ENCODE data around the gene ZNF474. TPM values are rescaled to one million over a fixed set of nuclear protein-coding genes. Genes with fewer than 3 reads are reported as not detected.

Gene ZNF474
- total RNA-seq, 2 donors from 2014 or later = not detected

DNA sequence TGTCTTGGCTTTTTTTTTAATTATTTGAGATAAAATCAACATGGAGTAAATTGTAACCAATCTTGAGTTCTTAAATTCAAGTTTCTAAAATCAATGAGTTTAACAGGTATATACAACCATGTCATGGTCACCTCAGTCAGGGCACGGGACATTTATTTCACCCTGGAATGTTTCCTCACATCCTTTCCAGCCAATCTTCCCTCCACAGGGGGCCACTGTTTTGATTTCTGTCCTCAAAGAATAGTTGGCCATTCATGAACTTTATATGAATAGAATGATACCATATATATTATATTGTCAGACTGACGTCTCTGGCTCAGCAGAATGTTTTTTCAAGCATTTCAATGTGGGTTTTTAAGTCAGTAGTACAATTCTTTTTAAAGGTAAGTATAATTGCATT, 806 bp downstream of the ZNF474 start:
- 44 to 59% methylated on average over 2 of the region's 2 CpGs for WGBS, 2 donors

DNA sequence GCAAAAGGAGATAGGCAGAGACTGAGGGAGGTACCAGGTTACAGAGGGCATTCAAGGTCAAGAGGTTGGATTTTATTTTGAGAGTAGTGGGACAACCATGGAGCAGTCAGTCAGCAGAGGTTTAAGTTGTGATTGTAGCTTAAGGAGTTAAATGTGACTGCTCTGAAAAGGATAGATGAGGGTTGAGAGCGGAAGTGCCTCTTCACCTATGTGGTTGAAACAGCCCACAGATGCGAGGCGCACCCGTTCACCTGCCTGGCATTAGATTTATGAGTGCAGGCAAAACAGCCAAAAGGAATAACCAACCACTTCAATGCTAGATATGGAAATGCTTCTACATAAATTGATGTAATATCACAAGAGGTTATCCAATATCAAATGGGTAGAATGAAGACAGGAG, 8.4 kb downstream of the ZNF474 start:
- no peaks in the 10 kb centered on the region for H3K4me1 ChIP-seq
- H3K4me3 ChIP-seq = no peak overlapping the region
- intact Hi-C loops (cut with DNase I) = no loop called here
- no peak for ATAC-seq
- no peaks in the 10 kb centered on the region for H3K27me3 ChIP-seq
- no peak for DNase-seq
- H3K36me3 ChIP-seq (replicated peaks in 1 of 2; ENCODE audit: insufficient read depth in 1 of 2, low read depth in 2 of 2) = no peaks in the 10 kb centered on the region
- no peak for TF ChIP-seq POLR2A (IDR thresholded peaks at IDR 0.05)
- TF ChIP-seq, protein P1, sequence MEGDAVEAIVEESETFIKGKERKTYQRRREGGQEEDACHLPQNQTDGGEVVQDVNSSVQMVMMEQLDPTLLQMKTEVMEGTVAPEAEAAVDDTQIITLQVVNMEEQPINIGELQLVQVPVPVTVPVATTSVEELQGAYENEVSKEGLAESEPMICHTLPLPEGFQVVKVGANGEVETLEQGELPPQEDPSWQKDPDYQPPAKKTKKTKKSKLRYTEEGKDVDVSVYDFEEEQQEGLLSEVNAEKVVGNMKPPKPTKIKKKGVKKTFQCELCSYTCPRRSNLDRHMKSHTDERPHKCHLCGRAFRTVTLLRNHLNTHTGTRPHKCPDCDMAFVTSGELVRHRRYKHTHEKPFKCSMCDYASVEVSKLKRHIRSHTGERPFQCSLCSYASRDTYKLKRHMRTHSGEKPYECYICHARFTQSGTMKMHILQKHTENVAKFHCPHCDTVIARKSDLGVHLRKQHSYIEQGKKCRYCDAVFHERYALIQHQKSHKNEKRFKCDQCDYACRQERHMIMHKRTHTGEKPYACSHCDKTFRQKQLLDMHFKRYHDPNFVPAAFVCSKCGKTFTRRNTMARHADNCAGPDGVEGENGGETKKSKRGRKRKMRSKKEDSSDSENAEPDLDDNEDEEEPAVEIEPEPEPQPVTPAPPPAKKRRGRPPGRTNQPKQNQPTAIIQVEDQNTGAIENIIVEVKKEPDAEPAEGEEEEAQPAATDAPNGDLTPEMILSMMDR (IDR thresholded peaks at IDR 0.05) = no peak
- no peaks in the 10 kb centered on the region for H3K9me3 ChIP-seq
- no peak overlapping the region for H3K27ac ChIP-seq
- WGBS, 2 donors = 66 to 85% methylated on average over 4 of the region's 4 CpGs

More for the DNA sequence above, 806 bp downstream of the ZNF474 start:
- Histone ChIP-seq H3K4me1 (no peaks in the 10 kb centered on the region), H3K9me3 (no peaks in the 10 kb centered on the region), H3K27me3 (no peaks in the 10 kb centered on the region), H3K4me3 (no peak overlapping the region), H3K27ac (no peak overlapping the region), H3K36me3 (replicated peaks in 1 of 2; ENCODE audit: insufficient read depth in 1 of 2, low read depth in 2 of 2) (no peaks in the 10 kb centered on the region)
- intact Hi-C loops (cut with DNase I) = no loop called here
- no peak for DNase-seq
- TF ChIP-seq, protein P1 (IDR thresholded peaks at IDR 0.05) = no peak
- no peak for TF ChIP-seq POLR2A (IDR thresholded peaks at IDR 0.05)
- no peak for ATAC-seq

DNA sequence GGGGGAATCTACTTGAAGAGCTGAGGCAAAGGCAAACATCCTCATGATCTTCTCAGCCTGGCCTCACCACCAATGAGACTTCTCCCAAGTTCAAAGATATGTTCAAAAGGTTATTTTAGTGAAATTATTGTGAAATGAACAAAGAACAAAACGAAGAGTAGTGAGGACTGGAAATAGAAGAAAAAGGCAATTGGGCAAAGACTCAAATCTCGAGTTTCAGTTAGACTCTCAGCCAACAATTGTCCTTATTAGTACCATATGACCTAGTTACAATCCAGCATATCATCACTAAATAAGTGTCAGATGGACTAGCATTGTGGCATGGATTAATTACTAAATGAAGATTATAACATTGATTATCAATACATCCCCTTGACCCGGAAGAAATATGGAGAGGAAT, 9.0 kb downstream of the ZNF474 start:
- Histone ChIP-seq H3K27ac (no peak overlapping the region), H3K4me1 (no peaks in the 10 kb centered on the region), H3K36me3 (replicated peaks in 1 of 2; ENCODE audit: insufficient read depth in 1 of 2, low read depth in 2 of 2) (no peaks in the 10 kb centered on the region), H3K27me3 (no peaks in the 10 kb centered on the region), H3K4me3 (no peak overlapping the region), H3K9me3 (no peaks in the 10 kb centered on the region)
- WGBS, 2 donors = 54 to 56% methylated on average over 3 of the region's 3 CpGs
- ATAC-seq (no peak), DNase-seq (no peak)
- intact Hi-C loops (cut with DNase I) = no loop called here
- no peak for TF ChIP-seq POLR2A (IDR thresholded peaks at IDR 0.05)
- TF ChIP-seq, protein P1 (IDR thresholded peaks at IDR 0.05) = no peak

DNA sequence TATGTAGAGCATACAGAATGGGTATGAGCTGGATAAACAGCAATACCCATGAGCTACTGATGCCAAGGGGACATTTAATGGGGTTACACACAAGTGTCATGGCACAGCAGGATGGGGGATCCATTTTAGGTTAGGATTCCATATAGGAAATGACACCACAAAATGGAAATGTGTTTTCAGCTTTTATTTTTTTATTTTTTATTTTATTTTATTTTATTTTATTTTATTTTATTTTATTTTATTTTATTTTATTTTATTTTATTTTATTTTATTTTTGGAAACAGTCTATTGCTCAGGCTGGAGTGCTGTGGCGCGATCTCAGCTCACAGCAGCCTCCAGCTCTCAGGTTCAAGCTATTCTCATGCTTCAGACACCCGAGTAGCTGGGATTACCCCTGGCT, 11.6 kb downstream of the ZNF474 start:
- intact Hi-C loops (cut with DNase I) = no loop called here
- ATAC-seq (no peak), DNase-seq (no peak)
- Histone ChIP-seq H3K27ac (no peak overlapping the region), H3K36me3 (replicated peaks in 1 of 2; ENCODE audit: insufficient read depth in 1 of 2, low read depth in 2 of 2) (no peaks in the 10 kb centered on the region), H3K4me3 (no peak overlapping the region), H3K9me3 (no peaks in the 10 kb centered on the region), H3K27me3 (no peaks in the 10 kb centered on the region), H3K4me1 (no peaks in the 10 kb centered on the region)
- WGBS, 2 donors = 84 to 89% methylated on average over 3 of the region's 3 CpGs
- TF ChIP-seq, protein P1 (IDR thresholded peaks at IDR 0.05) = no peak

DNA sequence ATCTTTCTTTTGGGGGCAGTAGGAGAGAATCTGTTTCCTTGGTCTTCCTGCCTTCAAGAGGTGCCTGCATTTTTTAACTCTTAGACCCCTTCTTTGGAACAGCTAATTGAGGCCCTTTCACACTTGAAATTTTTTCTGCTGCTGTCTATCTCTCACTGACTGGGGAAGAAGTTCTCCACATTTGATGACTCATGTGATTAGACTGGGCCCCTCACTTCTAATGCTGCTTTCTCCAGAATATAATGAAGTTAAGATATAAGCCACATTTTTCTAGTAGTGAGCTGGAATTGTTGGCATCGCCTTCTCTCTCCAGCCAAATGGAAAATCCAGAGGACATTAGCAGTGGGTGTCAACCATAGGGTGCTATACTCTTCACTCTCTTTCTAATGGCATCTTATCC, 12.4 kb downstream of the ZNF474 start:
- TF ChIP-seq, protein P1 (IDR thresholded peaks at IDR 0.05) = no peak
- TF ChIP-seq POLR2A (IDR thresholded peaks at IDR 0.05) = no peak
- no peaks in the 10 kb centered on the region for H3K36me3 ChIP-seq (replicated peaks in 1 of 2; ENCODE audit: insufficient read depth in 1 of 2, low read depth in 2 of 2)

More for the DNA sequence above, 12.4 kb downstream of the ZNF474 start:
- H3K4me1 ChIP-seq = no peaks in the 10 kb centered on the region
- no peak for DNase-seq
- no peaks in the 10 kb centered on the region for H3K27me3 ChIP-seq
- WGBS, 2 donors = 71 to 87% methylated on average over 1 of the region's 1 CpG
- H3K9me3 ChIP-seq = no peaks in the 10 kb centered on the region
- no peak overlapping the region for H3K4me3 ChIP-seq
- intact Hi-C loops (cut with DNase I) = no loop called here
- ATAC-seq = no peak
- no peak overlapping the region for H3K27ac ChIP-seq

Data from body of pancreas (tissue), 4 donors.